Hepatocyte (in vitro differentiated cells): ENCODE measurements around the gene MAGI1. TPM values are rescaled to one million over a fixed set of nuclear protein-coding genes. Genes with fewer than 3 reads are reported as not detected.

Source experiments
- DNase-seq: peaks from one replicate; pipeline ENCODE4 v3.0.0-alpha.2; 2016; ENCODE audit warnings: low spot score
- H2AFZ ChIP-seq: fragments of 200-600 bp; sonication (generic); 2 replicates; pipeline ENCODE4 v1.6.0; 2016; ENCODE audit warnings: antibody characterized with exemption, mild to moderate bottlenecking
- H3K27ac ChIP-seq: fragments of 200-600 bp; sonication (generic); 2 replicates; pipeline ENCODE4 v1.5.1; 2016; ENCODE audit warnings: mild to moderate bottlenecking
- H3K27me3 ChIP-seq: fragments of 200-600 bp; sonication (generic); 2 replicates; pipeline ENCODE4 v1.6.1; 2016
- H3K36me3 ChIP-seq: fragments of 200-600 bp; sonication (generic); replicated peaks from 2 replicates; pipeline ENCODE4 v1.5.1; 2016; ENCODE audit warnings: low read depth; ENCODE audit not compliant: insufficient read depth
- H3K4me1 ChIP-seq: fragments of 200-600 bp; sonication (generic); 2 replicates; pipeline ENCODE4 v1.5.1; 2016; ENCODE audit warnings: mild to moderate bottlenecking, moderate library complexity; ENCODE audit not compliant: insufficient read depth
- H3K4me2 ChIP-seq: fragments of 200-600 bp; sonication (generic); 2 replicates; pipeline ENCODE4 v1.6.0; 2016
- H3K4me3 ChIP-seq: fragments of 200-600 bp; sonication (generic); 2 replicates; pipeline ENCODE4 v1.5.1; 2016; ENCODE audit warnings: mild to moderate bottlenecking
- H3K79me2 ChIP-seq: fragments of 200-600 bp; sonication (generic); 2 replicates; pipeline ENCODE4 v1.6.0; 2017; ENCODE audit warnings: mild to moderate bottlenecking
- H3K9me2 ChIP-seq: fragments of 200-600 bp; sonication (generic); replicated peaks from 2 replicates; pipeline ENCODE4 v1.6.0; 2017; ENCODE audit warnings: mild to moderate bottlenecking; ENCODE audit not compliant: insufficient read depth
- H3K9me3 ChIP-seq: fragments of 200-600 bp; sonication (generic); 2 replicates; pipeline ENCODE4 v1.5.1; 2016; ENCODE audit warnings: low read depth, mild to moderate bottlenecking
- H4K20me1 ChIP-seq: fragments of 200-600 bp; sonication (generic); 2 replicates; pipeline ENCODE4 v1.6.0; 2016; ENCODE audit warnings: mild to moderate bottlenecking; ENCODE audit not compliant: insufficient read depth, poor library complexity, severe bottlenecking
- EZH2 ChIP-seq: fragments of 200-600 bp; sonication (generic); IDR thresholded peaks from 2 replicates; pipeline ENCODE4 v1.6.1; 2016; ENCODE audit warnings: antibody characterized with exemption, mild to moderate bottlenecking, borderline replicate concordance
- EZH2phosphoT487 ChIP-seq: fragments of 200-600 bp; sonication (generic); IDR thresholded peaks from one replicate; pipeline ENCODE4 v1.6.1; 2018; ENCODE audit warnings: antibody characterized with exemption, mild to moderate bottlenecking, low read depth, moderate library complexity; ENCODE audit not compliant: unreplicated experiment, severe bottlenecking
- WGBS: methylation state at CpG from one replicate; pipeline ENCODE4 v1.1.6; 2016; ENCODE audit warnings: low lambda C conversion rate; ENCODE audit errors: missing lambda C conversion rate; 5-methylcytosine and 5-hydroxymethylcytosine counted together
- polyA plus RNA-seq: library from polyadenylated mRNA; unstranded; fragments of >200 nt; fragmentation: Nextera tagmentation; extraction: Ambion mirVana; gene quantifications from 2 replicates; pipeline ENCODE4 v1.2.1, GENCODE V29; 2016
- total RNA-seq: library from RNA; depleted of rRNA; stranded (reverse); fragments of >200 nt; gene quantifications from 2 replicates; pipeline ENCODE4 v1.2.3, GENCODE V29; 2014
- TF ChIP-seq, protein P1 (sequence below): fragments of 200-600 bp; sonication (generic); IDR thresholded peaks from 2 replicates; pipeline ENCODE4 v1.5.1; 2016; ENCODE audit warnings: antibody characterized with exemption, mild to moderate bottlenecking; ENCODE audit not compliant: poor library complexity

The MAGI1 gene
- total and polyA plus RNA-seq, 2 experiments from 2014 or later = 26.2 to 43.5 TPM

GRCh38 chr3:65619451-65619881 is 419.3 kb downstream of the MAGI1 start:
- Histone ChIP-seq H3K4me2 (no peak overlapping the region), H3K9me3 (no peaks in the 10 kb centered on the region), H4K20me1 (no peaks in the 10 kb centered on the region), H3K9me2 (no peaks in the 10 kb centered on the region), H3K4me1 (peaks cover 8% of the 10 kb centered on the region), H3K79me2 (peaks cover 14% of the 10 kb centered on the region), H3K4me3 (no peak overlapping the region), H2AFZ (no peak overlapping the region), H3K36me3 (no peaks in the 10 kb centered on the region), H3K27ac (peak overlapping the region; percentile 24), H3K27me3 (no peaks in the 10 kb centered on the region)
- WGBS = 45% methylated on average over 5 of the region's 5 CpGs
- DNase-seq = no peak
- no peak for TF ChIP-seq EZH2
- TF ChIP-seq, protein P1, sequence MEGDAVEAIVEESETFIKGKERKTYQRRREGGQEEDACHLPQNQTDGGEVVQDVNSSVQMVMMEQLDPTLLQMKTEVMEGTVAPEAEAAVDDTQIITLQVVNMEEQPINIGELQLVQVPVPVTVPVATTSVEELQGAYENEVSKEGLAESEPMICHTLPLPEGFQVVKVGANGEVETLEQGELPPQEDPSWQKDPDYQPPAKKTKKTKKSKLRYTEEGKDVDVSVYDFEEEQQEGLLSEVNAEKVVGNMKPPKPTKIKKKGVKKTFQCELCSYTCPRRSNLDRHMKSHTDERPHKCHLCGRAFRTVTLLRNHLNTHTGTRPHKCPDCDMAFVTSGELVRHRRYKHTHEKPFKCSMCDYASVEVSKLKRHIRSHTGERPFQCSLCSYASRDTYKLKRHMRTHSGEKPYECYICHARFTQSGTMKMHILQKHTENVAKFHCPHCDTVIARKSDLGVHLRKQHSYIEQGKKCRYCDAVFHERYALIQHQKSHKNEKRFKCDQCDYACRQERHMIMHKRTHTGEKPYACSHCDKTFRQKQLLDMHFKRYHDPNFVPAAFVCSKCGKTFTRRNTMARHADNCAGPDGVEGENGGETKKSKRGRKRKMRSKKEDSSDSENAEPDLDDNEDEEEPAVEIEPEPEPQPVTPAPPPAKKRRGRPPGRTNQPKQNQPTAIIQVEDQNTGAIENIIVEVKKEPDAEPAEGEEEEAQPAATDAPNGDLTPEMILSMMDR = no peak
- TF ChIP-seq EZH2phosphoT487 = no peak

- no peak overlapping the region for H3K4me3 ChIP-seq
- no peak for DNase-seq
- TF ChIP-seq EZH2 (no peak), EZH2phosphoT487 (no peak)
- TF ChIP-seq, protein P1 = no peak
- no peaks in the 10 kb centered on the region for H3K36me3 ChIP-seq
- H3K4me2 ChIP-seq = no peak overlapping the region
- H3K9me2 ChIP-seq = no peaks in the 10 kb centered on the region
- peaks cover 8% of the 10 kb centered on the region for H3K4me1 ChIP-seq
- no peak overlapping the region for H2AFZ ChIP-seq
- H3K27me3 ChIP-seq = no peaks in the 10 kb centered on the region
- peaks cover 3% of the 10 kb centered on the region for H4K20me1 ChIP-seq
- 78% methylated on average over 1 of the region's 1 CpG for WGBS
- no peak overlapping the region for H3K27ac ChIP-seq
- no peaks in the 10 kb centered on the region for H3K9me3 ChIP-seq
- H3K79me2 ChIP-seq = peaks cover 12% of the 10 kb centered on the region
Measured at GRCh38 chr3:65618599-65618998, 420.1 kb downstream of the MAGI1 start.

- peaks cover 5% of the 10 kb centered on the region for H4K20me1 ChIP-seq
- H3K27ac ChIP-seq = no peak overlapping the region
- no peak for DNase-seq
- 87% methylated on average over 6 of the region's 6 CpGs for WGBS
- H3K9me3 ChIP-seq = no peaks in the 10 kb centered on the region
- no peak overlapping the region for H2AFZ ChIP-seq
- H3K4me3 ChIP-seq = no peak overlapping the region
- no peaks in the 10 kb centered on the region for H3K27me3 ChIP-seq
- TF ChIP-seq EZH2 (no peak), EZH2phosphoT487 (no peak)
- TF ChIP-seq, protein P1 = no peak
- H3K4me2 ChIP-seq = no peak overlapping the region
- H3K36me3 ChIP-seq = no peaks in the 10 kb centered on the region
- no peaks in the 10 kb centered on the region for H3K9me2 ChIP-seq
- peaks cover 8% of the 10 kb centered on the region for H3K4me1 ChIP-seq
- peaks cover 16% of the 10 kb centered on the region for H3K79me2 ChIP-seq
Measured at GRCh38 chr3:65617787-65618186, 420.9 kb downstream of the MAGI1 start.

DNA sequence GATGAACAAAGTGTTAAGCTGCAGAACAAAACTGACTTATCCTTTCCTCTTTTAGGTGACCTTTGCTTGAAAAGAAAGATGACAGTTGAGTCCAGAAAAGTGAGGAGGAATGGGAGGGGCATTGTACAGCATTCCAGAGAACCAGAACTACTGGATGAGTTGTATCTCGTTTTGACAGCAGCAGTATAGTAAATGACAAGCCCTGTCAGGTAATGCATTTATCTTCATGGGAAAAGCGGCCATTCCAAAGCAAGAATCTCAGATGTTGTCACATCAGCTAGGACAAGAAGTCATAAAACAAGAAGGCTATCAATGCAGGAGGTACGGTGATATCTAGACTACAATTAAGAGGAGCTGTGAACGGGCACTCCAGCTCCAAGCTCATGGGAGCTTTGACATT is 421.5 kb downstream of the MAGI1 start:
- peaks cover 16% of the 10 kb centered on the region for H3K79me2 ChIP-seq

More for the DNA sequence above, 421.5 kb downstream of the MAGI1 start:
- no peak for DNase-seq
- WGBS = 47% methylated on average over 4 of the region's 4 CpGs
- Histone ChIP-seq H3K4me3 (no peak overlapping the region), H3K27ac (no peak overlapping the region), H3K27me3 (no peaks in the 10 kb centered on the region), H3K36me3 (no peaks in the 10 kb centered on the region), H3K4me1 (peaks cover 8% of the 10 kb centered on the region), H4K20me1 (peaks cover 5% of the 10 kb centered on the region), H3K9me2 (no peaks in the 10 kb centered on the region), H2AFZ (no peak overlapping the region), H3K4me2 (no peak overlapping the region), H3K9me3 (no peaks in the 10 kb centered on the region)
- TF ChIP-seq EZH2 (no peak), EZH2phosphoT487 (no peak)
- TF ChIP-seq, protein P1 = no peak
